NT2/D1 (cell line): ENCODE measurements around the gene TMEM263.

Experiments used
- DNase-seq: peaks from one replicate; pipeline ENCODE4 v3.0.0-alpha.2; 2011; ENCODE audit warnings: low read depth, low spot score
- H3K27me3 ChIP-seq: 2 replicates; pipeline ENCODE4 v1.6.0; 2011; ENCODE audit warnings: mild to moderate bottlenecking; ENCODE audit not compliant: insufficient read length, insufficient read depth
- H3K36me3 ChIP-seq: 2 replicates; pipeline ENCODE4 v1.6.1; 2011; ENCODE audit warnings: mild to moderate bottlenecking, low read length, mixed read lengths; ENCODE audit not compliant: insufficient read depth, insufficient read length
- H3K4me1 ChIP-seq: 2 replicates; pipeline ENCODE4 v1.5.1; 2011; ENCODE audit not compliant: insufficient read depth, insufficient read length
- H3K4me3 ChIP-seq: 2 replicates; pipeline ENCODE4 v1.5.1; 2011; ENCODE audit warnings: low read depth; ENCODE audit not compliant: insufficient read length
- H3K9ac ChIP-seq: 2 replicates; pipeline ENCODE4 v1.6.0; 2011; ENCODE audit warnings: low read depth; ENCODE audit not compliant: insufficient read length
- H3K9me3 ChIP-seq: 2 replicates; pipeline ENCODE4 v1.5.1; 2011; ENCODE audit warnings: mild to moderate bottlenecking, low read length; ENCODE audit not compliant: insufficient read depth
- SUZ12 ChIP-seq: IDR thresholded peaks from 2 replicates; pipeline ENCODE4 v1.6.1; 2011; ENCODE audit not compliant: insufficient read length, insufficient read depth; ENCODE audit errors: extremely low read depth
- YY1 ChIP-seq: IDR thresholded peaks from 2 replicates; pipeline ENCODE4 v1.6.1; 2011; ENCODE audit not compliant: insufficient read length, insufficient read depth
- ZNF274 ChIP-seq: IDR thresholded peaks from 2 replicates; pipeline ENCODE4 v1.6.1; 2011; ENCODE audit warnings: mild to moderate bottlenecking, low read depth, low read length

The TMEM263 gene

DNA sequence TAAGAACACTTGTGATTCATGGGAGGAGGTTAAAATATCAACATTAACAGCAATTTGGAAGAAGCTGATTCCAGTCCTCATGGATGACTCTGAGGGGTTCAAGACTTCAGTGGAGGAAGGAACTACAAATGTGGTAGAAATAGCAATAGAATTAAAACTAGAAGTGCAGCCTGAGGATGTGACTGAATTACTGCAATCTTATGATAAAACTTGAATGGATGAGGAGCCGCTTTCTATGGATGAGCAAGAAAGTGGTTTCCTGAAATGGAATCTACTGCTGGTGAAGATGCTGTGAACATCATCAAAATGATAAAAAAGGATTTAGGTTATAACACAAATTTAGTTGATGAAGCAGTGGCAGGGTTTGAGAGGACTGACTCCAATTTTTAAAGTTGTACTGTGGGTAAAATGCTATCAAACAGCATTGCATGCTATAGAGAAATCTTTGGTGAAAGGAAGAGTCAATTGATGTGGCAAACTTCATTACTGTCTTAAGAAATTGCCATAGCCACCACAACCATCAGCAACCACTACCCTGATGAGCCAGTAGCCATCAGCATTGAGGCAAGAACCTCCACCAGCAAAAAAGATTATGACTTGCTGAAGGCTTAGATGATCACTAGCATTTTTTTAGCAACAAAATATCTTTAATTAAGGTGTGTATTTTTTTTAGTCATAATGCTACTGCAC, 57.2 kb downstream of the TMEM263 start:
- Histone ChIP-seq H3K27me3 (no peaks in the 10 kb centered on the region), H3K4me3 (no peak overlapping the region), H3K9me3 (no peaks in the 10 kb centered on the region), H3K9ac (no peak overlapping the region), H3K4me1 (no peaks in the 10 kb centered on the region), H3K36me3 (no peaks in the 10 kb centered on the region)
- no peak for TF ChIP-seq SUZ12
- no peak for TF ChIP-seq ZNF274
- TF ChIP-seq YY1, result no peak
- DNase-seq, result no peak

DNA sequence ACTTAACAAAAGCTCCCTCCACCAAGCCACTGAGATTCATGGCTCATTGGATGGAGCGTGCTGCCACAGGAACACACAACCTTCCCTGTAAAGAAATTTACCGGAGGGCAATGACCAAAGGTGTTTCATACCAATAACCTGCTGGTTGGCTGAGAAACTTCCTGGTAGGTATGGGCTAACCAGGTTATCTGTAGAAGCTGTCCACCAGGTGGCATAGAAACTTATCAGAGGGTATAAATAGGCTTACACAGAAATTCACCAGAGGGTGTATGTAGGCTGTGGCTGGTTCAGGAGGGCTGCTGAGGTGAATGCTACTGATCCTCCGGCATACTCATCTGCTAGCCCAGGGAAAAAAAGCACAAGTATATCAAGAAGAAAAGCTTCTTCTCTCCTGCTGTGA, 58.3 kb downstream of the TMEM263 start:
- Histone ChIP-seq H3K4me3 (no peak overlapping the region), H3K9me3 (no peaks in the 10 kb centered on the region)
- DNase-seq, result no peak

DNA sequence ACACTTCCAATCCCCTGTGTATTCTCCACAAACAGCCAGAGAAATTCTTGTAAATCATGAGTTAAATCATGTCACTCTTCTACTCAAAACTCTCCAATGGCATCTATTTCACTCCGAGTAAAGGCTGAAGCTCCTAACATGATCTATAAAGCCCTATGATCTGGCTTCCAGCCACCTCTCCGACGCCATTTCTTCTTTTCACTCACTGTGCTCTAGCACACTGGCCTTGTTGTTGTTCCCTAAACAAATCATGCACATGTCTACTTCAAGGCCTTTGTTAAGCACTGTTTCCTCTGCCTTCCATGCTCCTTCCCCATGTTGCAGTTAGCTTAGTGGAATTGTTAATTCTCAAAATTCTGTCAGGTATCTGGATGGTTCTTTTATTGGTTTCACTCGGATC, 61.3 kb downstream of the TMEM263 start:
- H3K4me3 ChIP-seq, result no peak overlapping the region
- H3K27me3 ChIP-seq, result no peaks in the 10 kb centered on the region
- no peaks in the 10 kb centered on the region for H3K4me1 ChIP-seq
- peaks cover 2% of the 10 kb centered on the region for H3K36me3 ChIP-seq
- DNase-seq, result no peak
- H3K9ac ChIP-seq, result no peak overlapping the region
- H3K9me3 ChIP-seq, result no peaks in the 10 kb centered on the region
- TF ChIP-seq YY1, result no peak
- TF ChIP-seq ZNF274, result no peak
- TF ChIP-seq SUZ12, result no peak

More for the DNA sequence above, 58.3 kb downstream of the TMEM263 start:
- Histone ChIP-seq H3K36me3 (peaks cover 2% of the 10 kb centered on the region), H3K4me1 (no peaks in the 10 kb centered on the region), H3K27me3 (no peaks in the 10 kb centered on the region), H3K9ac (no peak overlapping the region)
- TF ChIP-seq YY1 (no peak), ZNF274 (no peak), SUZ12 (no peak)

DNA sequence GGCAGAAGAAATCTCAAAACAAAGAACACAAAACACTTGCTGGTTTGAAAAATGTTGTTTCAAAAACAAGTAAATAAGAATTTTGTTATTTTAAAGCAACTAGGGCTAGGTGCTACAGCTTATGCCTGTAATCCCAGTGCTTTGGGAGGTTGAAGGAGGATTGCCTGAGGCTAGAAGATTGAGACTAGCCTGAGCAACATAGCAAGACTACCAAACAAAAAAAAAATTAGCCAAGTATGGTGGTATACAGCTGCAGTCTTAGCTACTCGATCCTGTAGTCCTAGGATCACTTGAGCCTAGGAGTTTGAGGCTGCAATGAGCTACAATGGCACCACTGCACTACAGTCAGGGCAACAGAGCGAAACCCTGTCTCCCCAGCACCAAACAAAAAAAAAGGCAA, 63.8 kb downstream of the TMEM263 start:
- no peak overlapping the region for H3K9ac ChIP-seq
- H3K27me3 ChIP-seq, result no peaks in the 10 kb centered on the region
- TF ChIP-seq YY1 (no peak), ZNF274 (no peak), SUZ12 (no peak)
- DNase-seq, result no peak
- H3K4me3 ChIP-seq, result no peak overlapping the region
- H3K4me1 ChIP-seq, result no peaks in the 10 kb centered on the region
- no peaks in the 10 kb centered on the region for H3K9me3 ChIP-seq
- peaks cover 2% of the 10 kb centered on the region for H3K36me3 ChIP-seq
